Measurements from ENCODE around the gene GRID1. TPM values are rescaled to one million over a fixed set of nuclear protein-coding genes. Genes with fewer than 3 reads are reported as not detected.

Gene GRID1
- total RNA-seq, 1 donor from 2014 or later, result 0.60 TPM

DNA sequence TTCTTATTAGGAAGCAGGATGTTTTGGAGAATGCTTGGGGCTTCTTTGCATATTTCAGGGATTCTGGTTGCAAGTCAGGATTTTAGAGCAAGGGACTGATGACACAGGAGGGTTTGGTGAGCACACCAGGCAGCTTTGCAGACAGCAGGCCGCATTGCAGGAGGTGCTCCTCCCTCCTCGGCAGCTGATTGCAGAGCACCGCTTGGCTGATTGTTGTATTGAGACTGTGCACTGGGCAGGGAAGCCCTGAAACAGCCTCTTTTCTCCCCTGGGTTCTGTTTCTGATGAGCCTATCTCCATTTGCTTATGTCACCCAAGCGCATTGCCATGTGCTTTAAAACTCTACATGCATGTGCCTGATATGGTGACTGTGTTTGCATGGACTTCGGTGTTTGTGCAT, 769.6 kb downstream of the GRID1 start:
- DNase-seq (ENCODE audit: low spot score), result no peak
- no peak overlapping the region for H3K27ac Mint-ChIP-seq (ENCODE audit: unreplicated experiment)
- peaks cover 6% of the 10 kb centered on the region for H3K27me3 Mint-ChIP-seq (ENCODE audit: low read depth)
- H3K4me1 Mint-ChIP-seq (ENCODE audit: low read depth), result no peaks in the 10 kb centered on the region
- no peak overlapping the region for H3K4me3 Mint-ChIP-seq (ENCODE audit: unreplicated experiment)
- TF ChIP-seq, protein P1, sequence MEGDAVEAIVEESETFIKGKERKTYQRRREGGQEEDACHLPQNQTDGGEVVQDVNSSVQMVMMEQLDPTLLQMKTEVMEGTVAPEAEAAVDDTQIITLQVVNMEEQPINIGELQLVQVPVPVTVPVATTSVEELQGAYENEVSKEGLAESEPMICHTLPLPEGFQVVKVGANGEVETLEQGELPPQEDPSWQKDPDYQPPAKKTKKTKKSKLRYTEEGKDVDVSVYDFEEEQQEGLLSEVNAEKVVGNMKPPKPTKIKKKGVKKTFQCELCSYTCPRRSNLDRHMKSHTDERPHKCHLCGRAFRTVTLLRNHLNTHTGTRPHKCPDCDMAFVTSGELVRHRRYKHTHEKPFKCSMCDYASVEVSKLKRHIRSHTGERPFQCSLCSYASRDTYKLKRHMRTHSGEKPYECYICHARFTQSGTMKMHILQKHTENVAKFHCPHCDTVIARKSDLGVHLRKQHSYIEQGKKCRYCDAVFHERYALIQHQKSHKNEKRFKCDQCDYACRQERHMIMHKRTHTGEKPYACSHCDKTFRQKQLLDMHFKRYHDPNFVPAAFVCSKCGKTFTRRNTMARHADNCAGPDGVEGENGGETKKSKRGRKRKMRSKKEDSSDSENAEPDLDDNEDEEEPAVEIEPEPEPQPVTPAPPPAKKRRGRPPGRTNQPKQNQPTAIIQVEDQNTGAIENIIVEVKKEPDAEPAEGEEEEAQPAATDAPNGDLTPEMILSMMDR (IDR thresholded peaks at IDR 0.05), result no peak
- H3K9me3 Mint-ChIP-seq (ENCODE audit: low read depth), result no peaks in the 10 kb centered on the region
- H3K36me3 Mint-ChIP-seq (ENCODE audit: low read depth), result no peaks in the 10 kb centered on the region

DNA sequence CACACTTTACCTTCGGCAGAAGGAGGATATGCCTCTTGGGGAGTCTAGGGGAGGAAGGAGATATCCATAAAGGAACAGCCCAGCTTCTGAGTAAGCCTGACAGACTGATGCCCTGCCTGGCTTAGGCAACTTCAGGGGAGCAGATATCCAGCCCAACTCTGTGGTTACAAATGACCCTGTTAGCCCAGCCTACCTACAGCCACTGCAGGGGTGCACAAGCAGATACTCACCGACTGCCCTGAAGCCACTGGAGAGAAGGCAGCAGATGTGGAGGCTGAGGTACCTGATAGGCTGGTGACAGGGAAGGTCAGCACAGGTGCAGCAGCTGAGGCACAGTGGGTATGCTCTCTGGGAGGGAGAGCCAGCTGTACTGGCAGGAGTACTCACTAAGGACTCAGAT, 770.2 kb downstream of the GRID1 start:
- TF ChIP-seq, protein P1 (IDR thresholded peaks at IDR 0.05), result no peak
- no peak for DNase-seq (ENCODE audit: low spot score)
- Mint-ChIP-seq H3K27me3 (ENCODE audit: low read depth) (peaks cover 6% of the 10 kb centered on the region), H3K9me3 (ENCODE audit: low read depth) (no peaks in the 10 kb centered on the region), H3K4me1 (ENCODE audit: low read depth) (no peaks in the 10 kb centered on the region), H3K27ac (ENCODE audit: unreplicated experiment) (no peak overlapping the region), H3K4me3 (ENCODE audit: unreplicated experiment) (no peak overlapping the region), H3K36me3 (ENCODE audit: low read depth) (no peaks in the 10 kb centered on the region)

DNA sequence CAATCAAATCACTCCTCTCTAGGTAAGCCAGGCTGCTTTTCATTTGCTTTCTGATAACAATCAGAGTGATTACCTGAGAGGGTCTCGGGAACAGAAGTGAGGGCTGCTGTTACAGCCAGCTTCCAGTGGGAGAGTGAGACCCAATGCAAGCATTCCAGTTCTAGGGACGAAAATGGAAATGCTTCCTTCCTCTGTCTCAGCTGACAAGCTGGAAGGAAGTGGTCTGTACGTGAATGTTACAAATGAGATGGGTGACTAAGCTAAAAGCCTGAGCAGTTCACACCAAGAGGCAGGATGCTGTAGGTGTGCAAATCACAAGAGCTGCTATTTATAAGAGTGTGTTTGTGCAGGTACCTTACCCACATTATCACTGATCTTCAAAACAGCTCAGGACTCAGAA, 772.4 kb downstream of the GRID1 start:
- no peaks in the 10 kb centered on the region for H3K36me3 Mint-ChIP-seq (ENCODE audit: low read depth)
- DNase-seq (ENCODE audit: low spot score), result no peak
- peaks cover 5% of the 10 kb centered on the region for H3K27me3 Mint-ChIP-seq (ENCODE audit: low read depth)
- H3K4me1 Mint-ChIP-seq (ENCODE audit: low read depth), result no peaks in the 10 kb centered on the region
- H3K9me3 Mint-ChIP-seq (ENCODE audit: low read depth), result peaks cover 5% of the 10 kb centered on the region
- TF ChIP-seq, protein P1 (IDR thresholded peaks at IDR 0.05), result no peak
- no peak overlapping the region for H3K27ac Mint-ChIP-seq (ENCODE audit: unreplicated experiment)
- H3K4me3 Mint-ChIP-seq (ENCODE audit: unreplicated experiment), result no peak overlapping the region

DNA sequence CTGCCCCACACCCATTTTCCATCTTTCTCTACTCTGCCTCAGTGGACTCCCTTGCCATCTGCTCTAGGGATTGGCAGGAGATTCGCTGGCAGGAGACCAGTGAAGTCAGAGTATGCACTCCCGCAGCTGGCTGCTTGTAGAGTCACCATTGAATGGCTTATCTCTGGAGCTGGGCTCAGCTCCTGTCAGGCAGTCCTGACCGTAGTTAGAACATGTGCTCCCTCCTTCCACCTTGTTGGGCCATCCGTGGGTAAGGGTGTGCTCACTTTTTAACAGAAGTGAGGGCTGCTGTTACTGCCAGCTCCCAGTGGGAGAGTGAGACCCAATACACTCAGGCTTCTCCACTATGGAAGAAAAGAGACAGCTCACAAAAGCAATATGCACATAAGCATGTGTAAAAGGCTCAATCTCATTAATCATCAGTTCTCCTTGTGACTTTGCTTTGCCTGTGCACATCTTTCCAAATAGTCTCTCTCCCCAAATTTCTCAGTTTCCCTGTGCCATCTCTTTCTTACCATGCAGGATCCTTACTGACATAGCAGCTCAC, 773.3 kb downstream of the GRID1 start:
- TF ChIP-seq, protein P1 (IDR thresholded peaks at IDR 0.05), result no peak
- Mint-ChIP-seq H3K4me3 (ENCODE audit: unreplicated experiment) (no peak overlapping the region), H3K27ac (ENCODE audit: unreplicated experiment) (no peak overlapping the region), H3K36me3 (ENCODE audit: low read depth) (no peaks in the 10 kb centered on the region), H3K9me3 (ENCODE audit: low read depth) (peaks cover 11% of the 10 kb centered on the region), H3K27me3 (ENCODE audit: low read depth) (peaks cover 7% of the 10 kb centered on the region), H3K4me1 (ENCODE audit: low read depth) (no peaks in the 10 kb centered on the region)
- DNase-seq (ENCODE audit: low spot score), result no peak

DNA sequence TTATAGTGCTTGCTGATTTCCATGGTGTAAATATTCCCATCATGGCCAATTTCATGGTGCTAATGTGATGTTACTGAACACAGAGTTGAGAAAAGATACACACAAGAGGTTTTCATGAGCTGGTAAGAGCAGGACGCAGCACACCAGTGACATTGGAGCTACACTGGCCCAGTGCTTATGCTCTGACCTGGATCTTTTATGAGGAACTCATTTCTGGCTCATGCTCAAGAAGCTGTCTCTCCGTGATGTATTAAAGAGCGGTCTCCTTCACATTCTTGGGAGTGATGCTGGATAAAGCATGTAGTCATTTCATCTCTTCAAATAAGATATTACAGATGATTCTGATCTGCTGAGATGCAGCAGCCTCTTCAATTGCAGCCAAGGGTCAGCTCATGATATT, 785.2 kb downstream of the GRID1 start:
- H3K27me3 Mint-ChIP-seq (ENCODE audit: low read depth), result peaks cover 5% of the 10 kb centered on the region
- H3K4me1 Mint-ChIP-seq (ENCODE audit: low read depth), result no peaks in the 10 kb centered on the region
- TF ChIP-seq, protein P1 (IDR thresholded peaks at IDR 0.05), result no peak
- H3K9me3 Mint-ChIP-seq (ENCODE audit: low read depth), result peaks cover 11% of the 10 kb centered on the region
- H3K36me3 Mint-ChIP-seq (ENCODE audit: low read depth), result no peaks in the 10 kb centered on the region
- no peak overlapping the region for H3K27ac Mint-ChIP-seq (ENCODE audit: unreplicated experiment)
- DNase-seq (ENCODE audit: low spot score), result no peak
- H3K4me3 Mint-ChIP-seq (ENCODE audit: unreplicated experiment), result no peak overlapping the region
